Epithelial cell of esophagus (primary cell): ENCODE data around the gene IKZF1.

Experiments used
- DNase-seq: peaks from one replicate; pipeline ENCODE4 v3.0.0; 2010; ENCODE audit warnings: low read depth
- H3K4me3 ChIP-seq: 2 replicates; pipeline ENCODE4 v1.5.1; 2011; ENCODE audit warnings: mild to moderate bottlenecking, low read length, control low read depth
- TF ChIP-seq, protein P1 (sequence below): IDR thresholded peaks from 2 replicates; pipeline ENCODE4 v1.5.1; 2011; ENCODE audit warnings: low read depth, mild to moderate bottlenecking, low read length, control low read depth, inconsistent platforms; ENCODE audit not compliant: insufficient read depth; ENCODE audit errors: missing control alignments

The IKZF1 gene

DNA sequence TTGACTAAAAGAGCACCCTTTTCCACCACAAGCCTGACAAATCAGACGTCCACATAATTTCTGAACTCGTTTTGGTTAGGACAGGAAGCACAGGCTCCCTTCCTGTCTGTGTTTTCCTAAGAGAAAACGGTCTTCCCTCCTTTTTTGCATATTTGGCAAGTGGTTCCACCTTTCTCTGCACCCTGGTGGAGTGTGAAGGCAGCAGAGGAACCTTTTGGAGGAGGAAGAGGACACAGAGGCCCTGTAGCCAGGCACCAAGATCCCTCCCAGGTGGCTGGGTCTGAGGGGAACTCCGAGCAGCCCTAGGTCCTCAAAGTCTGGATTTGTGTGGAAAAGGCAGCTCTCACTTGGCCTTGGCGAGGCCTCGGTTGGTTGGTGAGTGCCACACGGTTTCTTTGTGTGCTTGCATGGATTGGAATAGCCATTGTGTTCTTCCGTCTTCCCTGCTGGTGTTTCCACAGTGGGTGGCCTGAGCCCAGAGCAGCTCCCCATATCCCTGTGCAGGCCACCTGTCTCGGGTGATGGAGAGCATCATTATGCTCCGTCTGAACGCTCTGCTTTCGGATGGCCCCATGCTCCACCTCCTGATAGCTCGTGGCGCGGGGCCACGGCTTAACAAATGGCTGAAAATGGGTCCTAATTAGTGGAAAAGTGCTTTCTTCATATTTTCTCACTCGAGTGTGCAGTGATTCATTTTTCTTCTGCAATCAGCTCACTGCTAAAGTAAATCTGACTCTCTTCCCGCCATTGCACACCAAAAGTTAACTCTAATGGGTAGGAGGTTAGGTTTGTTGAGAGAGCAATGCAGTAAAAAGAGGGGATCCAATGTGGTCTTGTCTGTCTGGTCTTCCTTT lies 4.2 kb downstream of the IKZF1 start:
- H3K4me3 ChIP-seq = no peak overlapping the region

DNA sequence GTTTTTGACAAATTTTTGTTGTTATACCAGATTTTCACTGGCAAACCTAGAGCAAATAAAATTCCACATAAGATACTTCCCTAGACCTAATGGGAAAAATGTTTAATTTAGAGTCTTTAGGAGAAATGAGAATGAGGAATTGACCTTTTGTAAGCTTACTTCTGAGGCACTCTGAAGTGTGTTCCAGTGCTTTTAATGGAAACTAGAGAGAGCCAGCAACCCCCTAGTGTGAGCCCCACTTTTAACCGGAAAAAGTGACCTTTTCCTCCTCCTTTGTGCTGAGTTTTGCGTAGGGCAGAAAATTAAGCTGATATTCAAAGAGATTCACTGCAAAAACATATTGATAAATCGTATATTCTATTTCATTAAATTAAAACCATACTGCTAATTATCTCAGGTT lies 5.2 kb downstream of the IKZF1 start:
- TF ChIP-seq, protein P1, sequence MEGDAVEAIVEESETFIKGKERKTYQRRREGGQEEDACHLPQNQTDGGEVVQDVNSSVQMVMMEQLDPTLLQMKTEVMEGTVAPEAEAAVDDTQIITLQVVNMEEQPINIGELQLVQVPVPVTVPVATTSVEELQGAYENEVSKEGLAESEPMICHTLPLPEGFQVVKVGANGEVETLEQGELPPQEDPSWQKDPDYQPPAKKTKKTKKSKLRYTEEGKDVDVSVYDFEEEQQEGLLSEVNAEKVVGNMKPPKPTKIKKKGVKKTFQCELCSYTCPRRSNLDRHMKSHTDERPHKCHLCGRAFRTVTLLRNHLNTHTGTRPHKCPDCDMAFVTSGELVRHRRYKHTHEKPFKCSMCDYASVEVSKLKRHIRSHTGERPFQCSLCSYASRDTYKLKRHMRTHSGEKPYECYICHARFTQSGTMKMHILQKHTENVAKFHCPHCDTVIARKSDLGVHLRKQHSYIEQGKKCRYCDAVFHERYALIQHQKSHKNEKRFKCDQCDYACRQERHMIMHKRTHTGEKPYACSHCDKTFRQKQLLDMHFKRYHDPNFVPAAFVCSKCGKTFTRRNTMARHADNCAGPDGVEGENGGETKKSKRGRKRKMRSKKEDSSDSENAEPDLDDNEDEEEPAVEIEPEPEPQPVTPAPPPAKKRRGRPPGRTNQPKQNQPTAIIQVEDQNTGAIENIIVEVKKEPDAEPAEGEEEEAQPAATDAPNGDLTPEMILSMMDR = no peak
- no peak overlapping the region for H3K4me3 ChIP-seq
- DNase-seq = no peak

More for the DNA sequence above, 4.2 kb downstream of the IKZF1 start:
- no peak for DNase-seq
- TF ChIP-seq, protein P1 = no peak

DNA sequence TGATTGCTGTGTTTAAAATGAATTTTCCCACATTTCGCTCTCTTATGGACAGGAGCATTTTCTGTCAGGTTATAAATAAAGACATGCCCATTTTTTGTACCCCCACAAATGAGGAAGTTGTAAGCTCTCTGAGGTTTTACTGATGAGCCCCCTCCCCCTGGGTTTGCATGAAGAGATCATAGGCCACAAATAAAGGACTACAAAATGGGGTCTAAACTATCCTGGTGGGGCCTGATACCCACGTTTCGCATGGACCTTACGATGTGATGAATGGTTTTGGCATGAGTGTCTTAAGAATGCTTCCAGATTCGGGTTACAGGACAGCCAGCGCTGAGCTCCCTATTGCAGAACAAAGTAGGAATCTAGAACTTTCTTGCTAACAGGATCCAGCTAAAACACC lies 5.8 kb downstream of the IKZF1 start:
- no peak overlapping the region for H3K4me3 ChIP-seq
- TF ChIP-seq, protein P1 = no peak
- no peak for DNase-seq

DNA sequence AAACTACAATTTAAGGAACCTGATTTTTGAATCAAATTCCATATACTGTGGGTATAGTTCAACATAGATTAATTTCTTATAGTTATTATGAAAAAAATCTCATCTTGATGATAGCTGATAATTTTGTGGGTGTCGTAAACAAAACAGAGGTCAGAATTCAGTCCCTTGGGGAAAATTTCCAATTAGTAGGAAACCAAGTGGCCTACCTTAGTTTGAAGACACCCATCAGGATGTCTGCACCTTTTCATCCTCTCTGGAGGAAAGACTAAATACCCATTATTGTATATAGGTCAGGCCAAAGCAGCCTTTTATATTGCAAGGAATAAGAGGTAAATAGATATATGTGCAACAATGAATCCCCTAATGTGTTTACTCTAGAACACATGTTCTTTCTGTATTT lies 6.4 kb downstream of the IKZF1 start:
- H3K4me3 ChIP-seq = no peak overlapping the region
- TF ChIP-seq, protein P1 = no peak
- DNase-seq = no peak

DNA sequence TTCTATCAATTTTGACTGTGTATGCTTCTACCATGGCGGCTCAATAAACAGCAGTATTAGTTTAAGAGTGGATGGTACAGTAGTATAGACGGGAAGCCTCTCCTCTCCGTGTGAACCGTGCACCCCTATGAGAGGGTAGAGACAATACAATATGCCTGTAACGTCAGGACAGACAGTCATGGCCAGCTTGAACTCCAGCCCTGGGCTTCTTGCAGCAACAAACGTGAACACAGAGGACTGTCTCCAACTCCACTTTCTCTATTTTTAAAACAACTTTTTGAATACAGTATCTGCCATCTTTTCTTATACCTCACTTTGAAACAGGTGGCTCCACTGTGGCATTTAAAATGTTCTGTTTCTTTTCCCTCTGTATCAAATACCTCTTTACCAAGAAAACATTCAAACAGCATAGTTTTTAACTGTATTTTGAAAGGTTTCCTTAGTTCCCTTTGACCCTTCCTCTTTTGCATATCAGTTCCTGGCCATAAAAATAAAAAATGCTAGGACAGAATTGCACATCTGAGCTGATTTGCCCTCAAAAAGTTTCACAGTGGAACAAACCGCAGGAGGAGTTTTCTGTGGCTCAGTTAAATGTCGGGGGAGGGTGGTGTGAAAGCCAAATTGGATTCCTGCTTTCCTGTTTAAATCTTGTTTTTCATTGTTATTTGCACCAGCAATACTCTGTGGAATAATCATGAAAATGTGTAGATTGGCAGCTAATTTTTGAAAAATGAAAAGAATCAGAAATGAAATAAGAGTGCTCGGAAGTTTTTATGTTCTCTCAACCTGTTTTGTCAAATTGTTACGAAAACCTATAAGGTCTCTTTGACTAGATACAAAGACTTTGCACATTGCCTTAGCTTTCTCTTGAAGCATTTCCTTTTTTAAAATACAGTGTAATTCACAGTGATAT lies 8.0 kb downstream of the IKZF1 start:
- TF ChIP-seq, protein P1 = no peak
- no peak overlapping the region for H3K4me3 ChIP-seq
- DNase-seq = no peak

DNA sequence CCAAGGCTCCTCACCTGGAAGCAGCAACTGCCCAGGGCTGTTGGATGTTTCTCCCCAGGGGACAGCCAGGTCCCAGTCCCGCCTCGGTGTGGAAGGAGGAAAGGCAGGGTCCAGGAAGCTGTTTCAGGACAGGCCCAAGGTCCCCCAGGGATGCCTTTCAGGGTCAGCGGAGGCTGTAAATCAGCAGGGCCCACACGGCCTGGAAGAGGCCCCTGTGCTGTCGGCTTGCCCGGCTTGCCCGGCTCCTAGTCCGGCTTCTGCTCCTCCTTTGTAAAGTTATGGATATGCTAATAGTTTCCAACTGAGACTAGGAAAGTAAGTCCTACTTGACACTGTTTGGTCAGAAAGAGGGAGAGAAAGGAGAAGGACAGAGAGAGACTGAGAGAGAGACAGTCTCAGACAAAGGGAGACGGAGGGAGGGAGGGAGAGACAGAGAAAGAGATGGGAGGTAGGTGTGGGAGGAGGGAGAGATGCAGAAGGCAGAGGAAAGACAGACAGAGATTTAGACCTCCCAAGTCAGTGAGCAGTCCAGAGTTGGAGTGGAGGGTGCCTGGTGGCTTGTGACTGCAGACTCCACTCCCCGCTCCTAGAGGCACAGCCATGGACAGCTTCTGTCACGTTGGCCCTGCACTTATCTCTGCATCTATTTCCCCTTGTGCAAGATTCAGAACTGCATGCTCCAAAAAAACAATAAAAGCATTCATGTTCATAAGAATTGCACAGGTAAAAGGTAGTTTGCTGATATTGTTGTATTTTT lies 10.5 kb downstream of the IKZF1 start:
- H3K4me3 ChIP-seq = no peak overlapping the region
- TF ChIP-seq, protein P1 = no peak
- no peak for DNase-seq
